SW 1271 (cell line): ENCODE results near the gene ATOSB.

Experiments used
- DNase-seq, 2 experiments: peaks; one replicate each; lab custom pipeline; 2025; lab: John Stamatoyannopoulos, UW

The ATOSB gene

DNA sequence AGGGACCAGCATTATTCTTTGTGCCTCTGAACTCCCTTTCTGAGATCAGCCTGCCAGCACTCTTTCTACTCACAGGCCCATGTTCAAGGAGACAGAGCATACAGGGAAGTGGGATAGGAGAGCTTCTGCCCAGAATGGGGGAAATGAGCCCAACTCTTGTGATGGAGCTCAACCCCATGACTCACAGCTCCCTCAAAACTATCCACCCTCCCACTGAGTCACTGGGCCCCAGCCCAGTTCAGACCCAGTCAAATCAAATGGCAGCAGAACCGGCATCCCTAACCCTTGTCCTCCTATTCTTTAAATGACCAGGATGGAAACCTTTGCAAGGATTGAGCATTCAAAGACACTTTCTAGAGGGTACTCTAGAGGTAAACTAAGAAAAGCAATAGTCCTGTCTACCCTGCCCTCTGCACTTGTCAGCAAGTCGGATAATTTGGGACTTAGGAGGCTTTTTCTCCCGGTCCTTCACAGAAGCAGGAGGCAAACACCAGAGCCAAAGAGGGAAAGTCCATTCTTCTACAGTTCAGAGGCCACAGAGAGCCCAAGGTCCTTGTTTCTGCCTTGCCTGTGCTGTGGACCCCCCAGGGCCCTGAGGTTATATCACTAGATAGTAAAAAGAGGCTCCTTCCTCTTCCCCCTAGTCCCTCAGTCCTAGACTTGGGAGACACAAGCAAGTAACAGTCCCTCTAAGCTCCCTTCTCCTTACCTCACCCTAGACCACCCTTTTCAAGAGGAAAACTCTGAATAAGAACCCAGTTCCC lies 3.2 kb downstream of the ATOSB start:
- DNase-seq: no peak

- DNase-seq: peak; percentile 84 to 91
Observed at GRCh38 chr9:35111001-35111933, 4.4 kb downstream of the ATOSB start.

DNA sequence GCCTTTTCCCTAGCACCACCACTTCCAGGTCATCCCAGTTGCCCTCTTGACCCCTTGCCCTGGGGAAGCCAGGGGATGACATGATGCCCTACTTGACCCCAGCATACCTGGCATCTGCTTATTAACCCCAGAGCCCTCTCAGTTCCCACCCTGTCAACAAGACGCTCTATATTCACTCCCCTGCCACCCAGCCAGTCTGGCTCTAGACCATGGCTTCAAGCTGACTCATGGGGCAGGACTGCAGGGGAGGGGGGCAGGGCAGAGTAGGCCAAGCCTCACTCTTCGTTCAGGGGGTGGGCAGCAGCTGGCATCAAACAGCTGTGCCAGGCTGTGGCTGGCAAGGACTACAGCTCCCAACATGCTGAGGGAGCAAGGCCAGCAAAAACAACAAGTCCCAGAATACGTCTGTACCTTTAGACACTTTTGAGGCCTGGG lies 5.3 kb downstream of the ATOSB start:
- peak in 1 of 2 experiments; percentile 34 for DNase-seq

DNA sequence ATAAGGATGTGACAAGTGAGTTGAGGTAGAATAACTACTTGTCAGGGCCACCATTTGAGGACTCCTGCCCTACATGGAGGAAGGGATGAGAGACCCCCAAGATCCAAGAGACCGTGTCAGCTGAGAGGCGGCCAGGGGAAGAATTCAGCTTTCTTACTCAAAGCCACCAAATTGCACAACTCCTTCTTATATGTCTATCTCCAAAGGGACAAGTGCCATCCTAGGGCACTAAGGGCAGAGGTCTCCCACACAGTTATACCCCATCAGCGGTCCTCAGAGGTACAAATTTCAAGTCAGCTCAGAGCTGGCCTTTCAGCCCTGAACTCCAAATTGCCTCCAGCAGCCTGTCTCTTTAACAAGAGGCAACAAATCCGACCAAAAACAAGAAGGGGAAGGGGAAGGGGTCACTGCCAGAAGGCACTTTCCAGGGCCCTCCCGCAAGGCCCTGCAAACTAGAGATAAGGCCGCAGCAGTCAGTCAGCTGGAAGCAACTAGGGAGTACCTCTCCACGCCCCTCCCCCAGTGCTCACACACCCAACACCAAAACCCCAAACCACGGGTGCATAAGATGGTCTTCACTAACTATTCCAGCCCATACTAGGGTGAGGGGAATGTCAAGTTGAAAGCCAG lies 6.6 kb downstream of the ATOSB start:
- DNase-seq: no peak

GRCh38 chr9:35108461-35108860 lies 7.2 kb downstream of the ATOSB start:
- DNase-seq: no peak

- no peak for DNase-seq
Observed at GRCh38 chr9:35107297-35108290, 8.1 kb downstream of the ATOSB start.

- no peak for DNase-seq
Observed at GRCh38 chr9:35106343-35106730, 9.3 kb downstream of the ATOSB start.

DNA sequence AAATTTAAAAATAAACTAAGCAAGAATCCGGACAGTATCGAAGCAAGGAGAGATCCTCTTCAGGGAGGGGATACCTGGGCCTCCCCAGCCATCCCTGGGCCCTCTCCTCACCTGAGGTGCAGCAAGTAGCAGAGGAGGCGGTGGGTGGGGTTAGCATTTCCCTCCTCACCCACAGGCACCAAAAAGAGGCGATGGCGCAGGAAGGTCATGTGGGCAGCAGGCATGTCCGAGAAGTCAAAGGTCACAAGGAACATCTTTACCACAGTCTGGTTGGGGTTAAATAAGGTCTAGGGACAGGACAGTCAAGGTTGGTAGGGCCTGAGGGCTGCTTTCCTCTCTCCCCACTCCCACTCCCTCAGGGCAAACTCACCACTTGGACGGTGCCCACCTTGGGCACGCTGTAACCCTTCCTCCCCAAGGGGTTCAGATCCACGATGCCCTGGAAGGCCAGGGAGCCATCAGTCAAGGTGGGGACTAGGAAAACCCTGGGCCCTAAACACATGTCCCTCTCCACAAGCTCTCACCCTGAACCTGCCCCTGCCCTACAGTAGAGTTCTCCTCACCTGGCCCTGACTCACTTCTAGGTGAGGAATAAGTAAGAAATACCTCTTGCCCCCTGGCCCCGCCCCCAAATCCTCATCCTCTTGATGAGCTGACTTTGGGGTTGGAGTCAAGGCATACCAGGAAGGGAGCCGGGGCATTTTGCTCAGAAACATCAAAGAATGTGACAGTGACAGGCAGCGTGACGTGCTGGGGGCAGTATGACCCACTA lies 9.9 kb downstream of the ATOSB start:
- DNase-seq: no peak

GRCh38 chr9:35105126-35105525 lies 10.5 kb downstream of the ATOSB start:
- no peak for DNase-seq

GRCh38 chr9:35104586-35104985 lies 11.1 kb downstream of the ATOSB start:
- no peak for DNase-seq

DNA sequence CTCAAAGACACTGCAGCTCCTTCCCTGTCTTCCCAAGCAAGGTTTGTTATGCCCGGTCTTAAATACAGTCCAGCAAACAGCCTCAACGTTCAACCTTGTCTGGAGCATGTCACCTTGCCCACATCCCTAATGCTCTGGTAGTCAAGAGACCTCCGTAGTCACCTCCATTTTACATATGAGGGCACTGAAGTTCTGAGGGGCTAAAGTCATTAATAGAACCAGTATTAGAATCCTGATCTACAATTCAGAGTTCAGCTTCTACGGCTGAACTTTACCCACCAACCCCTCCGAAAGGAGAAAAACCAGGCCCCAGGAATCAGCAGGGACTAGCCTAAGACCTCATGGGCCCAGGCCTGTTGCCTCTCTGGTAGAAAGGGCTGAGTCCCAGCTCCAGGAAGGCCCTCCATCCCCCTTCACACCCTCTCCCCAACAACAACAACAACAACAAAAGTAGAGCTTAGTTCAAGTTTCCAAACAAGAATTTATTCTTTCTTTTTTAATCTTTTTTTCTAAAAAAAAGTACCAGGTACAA lies 11.9 kb downstream of the ATOSB start:
- no peak for DNase-seq

DNA sequence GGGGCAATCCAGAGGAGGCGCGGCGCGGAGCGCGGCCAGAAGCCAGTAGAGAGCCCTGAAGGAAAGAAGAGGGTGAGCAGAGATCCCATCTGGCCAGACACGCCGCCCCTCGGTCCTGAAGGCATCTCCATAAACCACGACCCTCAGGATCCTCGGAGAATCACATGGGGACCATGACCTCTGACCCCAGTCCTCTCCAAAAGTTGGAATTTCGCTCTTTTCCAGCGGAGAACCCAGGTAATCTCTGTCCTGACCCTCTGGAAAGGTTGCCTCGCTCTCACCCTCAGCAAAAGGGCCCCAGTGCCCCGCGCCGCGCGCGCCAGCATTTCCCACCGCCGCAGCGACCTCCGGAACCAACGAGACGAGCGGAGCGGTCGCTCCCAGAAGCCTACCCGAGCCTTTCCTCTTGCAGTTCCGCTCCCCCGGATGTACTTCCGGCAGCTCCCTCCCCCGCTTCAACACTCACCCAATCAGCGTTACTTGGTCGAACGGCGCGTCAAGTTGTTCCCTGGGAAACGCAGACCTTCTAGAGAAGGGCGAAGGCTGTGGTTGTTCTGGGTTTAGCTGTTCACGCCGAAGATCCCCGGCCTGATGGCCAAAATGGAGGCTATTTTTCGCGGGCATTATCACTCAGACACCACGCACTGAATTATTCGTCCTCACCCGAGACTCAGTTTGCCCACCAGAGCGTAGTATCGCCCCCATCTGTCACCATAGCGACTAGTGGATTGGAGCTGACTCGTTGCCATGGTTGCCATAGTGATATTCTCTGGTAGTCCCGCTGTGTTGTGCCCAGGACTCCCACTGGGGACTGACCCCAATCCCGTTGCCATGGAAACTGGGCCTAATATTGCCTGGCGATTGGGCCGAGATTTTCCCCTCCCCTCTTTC lies 12.6 kb downstream of the ATOSB start, which contains the start of gene STOML2:
Gene STOML2, minus strand, starts transcription at position 363 of the 891 bp plus-strand sequence. Its CDS starts 37 bp downstream, at position 326.
- peak; percentile 71 to 90 for DNase-seq

DNA sequence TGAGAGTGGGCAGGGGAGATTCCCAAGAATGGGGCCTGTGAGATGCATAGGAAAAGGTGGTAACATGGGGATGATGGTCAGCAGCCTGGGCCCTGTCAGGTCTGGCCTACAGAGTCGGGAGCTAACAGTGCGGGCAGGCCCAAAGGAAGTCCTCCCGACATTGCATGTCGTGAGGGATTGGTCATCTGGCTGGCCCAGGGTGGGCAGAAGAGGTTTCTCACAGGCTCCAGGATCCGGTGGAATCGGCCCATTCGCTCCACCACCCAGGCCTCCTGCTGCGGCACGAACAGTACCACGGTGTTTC lies 13.2 kb downstream of the ATOSB start:
- no peak for DNase-seq

DNA sequence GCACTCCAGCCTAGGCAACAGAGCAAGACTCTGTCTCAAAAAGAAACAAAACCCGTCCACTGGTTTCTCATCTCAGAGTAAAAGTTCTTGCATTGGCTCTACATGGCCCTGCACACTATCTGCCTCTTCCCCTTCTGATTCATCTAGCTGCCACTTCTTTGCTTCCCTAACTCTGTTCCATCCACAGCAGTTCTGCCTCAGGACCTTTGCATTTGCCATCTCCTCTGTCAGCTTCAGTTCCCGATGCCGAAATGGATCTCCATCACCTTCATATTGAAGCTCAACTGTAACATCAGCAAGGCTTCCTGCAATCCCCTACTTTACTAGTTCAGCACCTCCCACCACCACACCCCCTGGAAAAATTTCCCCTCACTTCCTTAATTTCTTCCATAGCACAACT lies 18.1 kb downstream of the ATOSB start:
- DNase-seq: no peak

DNA sequence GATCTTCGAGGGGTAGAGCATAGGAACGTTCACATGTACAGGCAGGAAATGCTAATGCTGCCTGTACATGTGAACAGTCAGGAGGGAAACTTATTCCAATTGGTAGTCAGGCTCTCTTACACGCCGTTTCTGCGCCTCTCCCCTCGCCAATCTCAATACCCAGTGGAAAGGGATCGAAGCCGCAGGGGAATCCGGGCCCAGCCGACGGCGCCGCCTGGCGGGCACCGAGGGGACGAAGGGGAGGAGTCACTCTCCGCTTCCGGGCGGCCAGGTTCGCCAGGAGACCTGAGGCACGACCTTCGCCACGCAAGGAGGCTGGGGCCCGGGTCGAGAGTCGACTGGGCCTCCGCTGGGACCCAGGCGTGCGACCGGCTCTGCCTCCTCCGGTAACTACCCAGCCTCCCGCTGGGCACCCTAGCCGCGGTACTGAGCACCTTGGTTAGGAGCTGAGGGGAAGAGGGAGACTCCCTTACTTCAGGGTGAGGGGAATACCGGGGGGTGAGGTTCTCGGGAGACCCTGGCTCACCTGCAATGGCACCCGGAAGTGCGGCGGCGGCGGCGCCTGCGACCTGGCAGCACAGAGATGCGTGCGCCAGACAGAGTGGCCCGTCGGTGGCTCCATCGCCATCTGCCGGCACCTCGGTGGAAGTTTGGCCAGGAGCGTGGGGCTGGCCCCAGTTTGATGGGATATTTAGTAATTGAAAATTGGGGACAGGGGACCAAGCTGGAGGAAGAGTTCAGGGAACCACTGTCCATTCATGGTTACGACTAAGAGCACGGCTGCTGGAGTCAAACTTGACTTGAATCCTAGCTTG lies 19.4 kb downstream of the ATOSB start, which contains the start of gene PIGO:
Gene PIGO, minus strand, starts transcription at position 557 of the 815 bp plus-strand sequence. CDS start 1,026 bp downstream, outside the sequence.
- DNase-seq: peak; percentile 25 to 74

- no peak for DNase-seq
Observed at GRCh38 chr9:35091536-35091935, 24.1 kb downstream of the ATOSB start.

DNA sequence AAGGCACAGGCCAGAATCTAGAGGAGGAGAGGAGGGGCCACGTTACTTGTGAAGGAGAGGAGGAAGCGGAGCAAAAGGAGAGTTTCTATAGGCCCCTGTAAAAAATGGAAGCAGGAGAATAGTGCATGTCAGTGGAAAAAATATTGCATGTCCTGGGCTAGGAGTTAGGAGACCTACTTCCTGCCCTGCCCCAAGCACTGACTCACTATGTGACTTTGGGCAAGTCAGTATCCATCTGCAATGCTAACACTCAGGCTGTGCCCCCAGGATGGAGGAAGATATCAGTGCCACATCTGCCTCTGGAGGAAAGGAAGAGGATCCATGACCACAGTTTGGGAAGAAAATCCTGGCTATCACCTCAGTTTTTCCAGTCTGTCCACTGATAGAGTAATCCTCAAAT lies 26.2 kb downstream of the ATOSB start:
- DNase-seq: no peak

DNA sequence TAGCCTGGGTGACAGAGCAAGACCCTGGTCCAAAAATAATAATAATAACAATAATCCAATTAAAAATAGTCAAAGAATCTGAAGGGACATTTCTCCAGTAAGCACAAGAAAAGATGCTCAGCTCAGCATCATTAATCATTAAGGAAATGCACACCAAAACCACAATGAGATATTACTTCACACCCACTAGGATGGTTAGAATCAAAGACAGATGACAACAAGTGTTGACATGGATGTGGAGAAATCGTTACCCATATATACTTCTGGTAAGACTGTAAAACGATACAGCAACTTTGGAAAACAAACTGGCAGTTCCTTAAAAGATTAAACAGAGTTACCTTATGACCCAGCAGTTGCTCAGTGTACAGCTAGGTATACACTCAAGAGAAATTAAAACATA lies 30.6 kb downstream of the ATOSB start:
- DNase-seq: no peak
